Liver (tissue), 3 donors: ENCODE data around the gene PAOX.

ENCODE experiments used
- CTCF ChIP-seq: fragments of 150-350 bp; IDR thresholded peaks from 2 replicates; pipeline ENCODE4 v1.5.1; 2017; ENCODE audit warnings: improper control_type of control experiment, low read depth, low read length; ENCODE audit not compliant: missing input control
- EGR1 ChIP-seq, 2 donors: IDR thresholded peaks; 2 replicates each; pipeline ENCODE4 v1.6.1; 2016 to 2018; ENCODE audit warnings: antibody characterized with exemption in 2 of 2, low read depth in 2 of 2
- FOXA1 ChIP-seq: IDR thresholded peaks from 2 replicates; pipeline ENCODE4 v1.6.1; 2016; ENCODE audit warnings: antibody characterized with exemption
- GABPA ChIP-seq, 2 donors: IDR thresholded peaks in 1 of 2; conservative IDR thresholded peaks in 1 of 2; 2 replicates each; pipeline ENCODE4 v1.6.1; 2016; ENCODE audit warnings: antibody characterized with exemption in 2 of 2, mild to moderate bottlenecking in 1 of 2, moderate library complexity in 1 of 2
- JUND ChIP-seq, 2 donors: IDR thresholded peaks; 2 replicates each; pipeline ENCODE4 v1.6.1; 2016; ENCODE audit warnings: antibody characterized with exemption in 2 of 2
- MAX ChIP-seq: IDR thresholded peaks from 2 replicates; pipeline ENCODE4 v1.6.1; 2016; ENCODE audit warnings: antibody characterized with exemption
- RAD21 ChIP-seq, 2 donors: IDR thresholded peaks; 2 replicates each; pipeline ENCODE4 v1.6.1; 2016; ENCODE audit warnings: antibody characterized with exemption in 2 of 2, mild to moderate bottlenecking in 2 of 2
- REST ChIP-seq: IDR thresholded peaks from 2 replicates; pipeline ENCODE4 v1.6.1; 2016; ENCODE audit warnings: antibody characterized with exemption, mild to moderate bottlenecking
- RXRA ChIP-seq, 2 donors: IDR thresholded peaks; 2 replicates each; pipeline ENCODE4 v1.6.1; 2017 to 2018; ENCODE audit warnings: antibody characterized with exemption in 2 of 2, mild to moderate bottlenecking in 1 of 2
- SP1 ChIP-seq: IDR thresholded peaks from 2 replicates; pipeline ENCODE4 v1.6.1; 2018; ENCODE audit warnings: antibody characterized with exemption, mild to moderate bottlenecking
- TAF1 ChIP-seq: conservative IDR thresholded peaks from 2 replicates; pipeline ENCODE4 v1.6.1; 2016; ENCODE audit warnings: antibody characterized with exemption, mild to moderate bottlenecking
- YY1 ChIP-seq: IDR thresholded peaks from 2 replicates; pipeline ENCODE4 v1.6.1; 2016; ENCODE audit warnings: antibody characterized with exemption, mild to moderate bottlenecking
- TF ChIP-seq, protein P1 (sequence below): IDR thresholded peaks from 2 replicates; pipeline ENCODE4 v1.6.1; 2016; ENCODE audit warnings: antibody characterized with exemption
- TF ChIP-seq, protein P2 (sequence below): IDR thresholded peaks from 2 replicates; pipeline ENCODE4 v1.6.1; 2016; ENCODE audit warnings: antibody characterized with exemption
- donor health status: healthy.
- donor health status: healthy.

GRCh38 chr10:133399123-133399601 lies 20.1 kb downstream of the PAOX start:
- TF ChIP-seq CTCF (no peak), RAD21 (IDR thresholded peaks at IDR 0.05) (no peak), GABPA (IDR thresholded peaks at IDR 0.05 in 1 of 2, conservative IDR thresholded peaks at IDR 0.05 in 1 of 2) (no peak), REST (no peak), MAX (no peak), SP1 (no peak), EGR1 (IDR thresholded peaks at IDR 0.05; ENCODE audit: low read depth in 2 of 2) (no peak), FOXA1 (no peak), YY1 (no peak), TAF1 (no peak), RXRA (IDR thresholded peaks at IDR 0.05) (no peak), JUND (IDR thresholded peaks at IDR 0.05) (no peak)
- TF ChIP-seq, protein P1, sequence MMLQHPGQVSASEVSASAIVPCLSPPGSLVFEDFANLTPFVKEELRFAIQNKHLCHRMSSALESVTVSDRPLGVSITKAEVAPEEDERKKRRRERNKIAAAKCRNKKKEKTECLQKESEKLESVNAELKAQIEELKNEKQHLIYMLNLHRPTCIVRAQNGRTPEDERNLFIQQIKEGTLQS: no peak
- TF ChIP-seq, protein P2, sequence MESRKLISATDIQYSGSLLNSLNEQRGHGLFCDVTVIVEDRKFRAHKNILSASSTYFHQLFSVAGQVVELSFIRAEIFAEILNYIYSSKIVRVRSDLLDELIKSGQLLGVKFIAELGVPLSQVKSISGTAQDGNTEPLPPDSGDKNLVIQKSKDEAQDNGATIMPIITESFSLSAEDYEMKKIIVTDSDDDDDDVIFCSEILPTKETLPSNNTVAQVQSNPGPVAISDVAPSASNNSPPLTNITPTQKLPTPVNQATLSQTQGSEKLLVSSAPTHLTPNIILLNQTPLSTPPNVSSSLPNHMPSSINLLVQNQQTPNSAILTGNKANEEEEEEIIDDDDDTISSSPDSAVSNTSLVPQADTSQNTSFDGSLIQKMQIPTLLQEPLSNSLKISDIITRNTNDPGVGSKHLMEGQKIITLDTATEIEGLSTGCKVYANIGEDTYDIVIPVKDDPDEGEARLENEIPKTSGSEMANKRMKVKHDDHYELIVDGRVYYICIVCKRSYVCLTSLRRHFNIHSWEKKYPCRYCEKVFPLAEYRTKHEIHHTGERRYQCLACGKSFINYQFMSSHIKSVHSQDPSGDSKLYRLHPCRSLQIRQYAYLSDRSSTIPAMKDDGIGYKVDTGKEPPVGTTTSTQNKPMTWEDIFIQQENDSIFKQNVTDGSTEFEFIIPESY: no peak
